CD4-positive, alpha-beta T cell treated with Interleukin-15 for 1 hour (primary cell): ENCODE results near the gene CHST9.

ENCODE experiments used
- DNase-seq: peaks from one replicate; pipeline ENCODE4 v3.0.0-alpha.2; 2020

The CHST9 gene

DNA sequence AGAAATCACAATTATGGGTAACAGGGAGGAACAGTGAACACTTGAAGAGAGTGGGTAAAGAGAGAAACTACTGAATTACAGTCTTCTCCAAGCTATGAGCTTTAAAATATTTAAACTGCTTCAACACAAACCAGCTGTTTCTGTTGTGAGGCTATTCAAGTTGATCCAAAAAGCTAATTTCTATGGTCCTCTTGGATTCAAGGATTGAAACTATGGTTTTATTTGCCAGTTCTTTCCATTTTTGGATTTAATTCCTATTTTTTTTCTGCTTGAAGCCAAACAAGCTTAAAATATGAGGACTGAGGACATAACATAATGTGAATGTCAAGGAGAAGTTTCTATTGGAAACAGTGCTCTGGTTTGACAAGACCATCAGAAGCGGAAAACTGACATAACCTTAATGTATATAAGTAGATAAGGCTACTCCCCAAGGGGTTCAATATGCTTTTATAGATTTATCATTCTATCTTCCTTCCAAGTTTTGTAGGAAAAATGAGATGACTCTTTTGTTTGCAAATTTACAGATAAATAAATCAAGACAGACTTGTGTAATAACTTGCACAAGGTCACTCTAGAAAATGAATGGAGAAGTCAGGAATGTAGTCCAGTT lies 258.9 kb downstream of the CHST9 start:
- no peak for DNase-seq

DNA sequence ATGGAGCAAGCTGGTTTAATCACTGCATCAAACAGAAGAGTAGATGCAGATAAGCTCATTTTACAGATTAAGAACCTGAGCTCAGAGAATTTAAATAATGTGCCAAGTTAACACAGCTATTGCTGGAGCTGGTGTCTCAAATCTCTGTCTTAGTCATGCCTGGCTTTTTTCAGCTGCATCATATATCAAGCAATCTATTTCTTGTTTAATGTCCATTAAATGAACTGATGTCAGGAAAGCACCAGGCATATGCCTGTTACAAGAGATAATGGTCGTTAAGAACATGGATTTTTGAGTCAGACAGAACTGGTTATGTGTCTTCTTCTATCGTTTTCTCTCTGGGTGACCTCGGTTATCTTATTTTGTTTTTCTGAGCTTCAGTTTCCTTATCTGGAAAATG lies 259.8 kb downstream of the CHST9 start:
- DNase-seq: no peak

DNA sequence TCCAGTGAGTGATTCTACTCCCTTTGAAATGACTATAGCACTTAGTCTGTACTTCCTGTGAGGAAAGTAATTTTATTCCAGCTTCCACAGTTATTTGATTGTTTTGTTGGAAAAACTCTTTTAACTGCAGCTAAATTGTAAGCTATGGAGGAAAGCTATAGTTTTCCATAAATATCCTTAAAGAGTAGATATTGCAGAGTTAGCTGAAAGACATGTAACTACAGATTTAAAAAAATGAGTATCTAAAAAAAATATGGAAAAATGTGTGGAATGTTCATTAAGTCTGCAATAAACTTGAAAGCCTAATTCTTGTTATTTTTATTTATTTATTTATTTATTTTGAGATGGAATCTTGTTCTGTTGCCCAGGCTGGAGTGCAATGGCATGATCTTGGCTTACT lies 262.8 kb downstream of the CHST9 start:
- DNase-seq: no peak

DNA sequence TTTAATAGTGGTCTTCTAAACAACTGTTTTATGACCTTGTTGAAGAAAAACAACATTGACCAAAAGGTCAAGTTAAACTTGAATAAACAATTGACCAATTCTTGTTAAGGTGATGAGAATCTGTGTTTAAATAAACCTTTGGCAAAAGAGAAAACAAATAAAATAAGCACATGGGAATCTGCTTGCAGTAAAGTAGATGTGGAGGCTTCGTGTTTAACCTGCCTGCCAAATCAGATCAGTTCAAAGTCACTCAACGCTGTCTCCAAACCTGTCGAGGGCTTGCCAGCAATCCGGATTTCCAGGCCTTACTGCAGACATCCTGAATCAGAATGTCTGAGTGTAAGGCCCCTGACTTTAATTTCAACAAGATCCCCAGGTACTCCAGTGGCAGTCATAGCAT lies 264.5 kb downstream of the CHST9 start:
- no peak for DNase-seq

DNA sequence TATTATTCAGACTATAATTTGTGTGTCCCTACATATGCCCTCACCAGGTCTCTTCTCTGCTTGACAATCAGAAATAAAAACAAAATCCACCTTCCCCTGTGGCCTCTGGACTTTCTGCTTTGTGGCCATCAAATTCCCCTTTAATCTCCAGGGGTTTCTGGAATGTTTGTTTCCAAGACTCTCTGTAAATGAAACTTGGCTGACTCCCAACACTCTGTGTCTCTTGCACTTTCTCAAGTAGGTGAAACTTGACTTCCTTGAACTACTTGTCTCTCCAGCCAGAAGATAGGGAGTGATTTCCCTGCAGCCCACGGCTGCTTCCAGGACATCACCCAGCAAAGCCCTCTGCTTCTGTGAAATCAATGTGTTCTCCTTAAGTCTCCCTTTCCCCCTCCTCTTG lies 265.5 kb downstream of the CHST9 start:
- no peak for DNase-seq

DNA sequence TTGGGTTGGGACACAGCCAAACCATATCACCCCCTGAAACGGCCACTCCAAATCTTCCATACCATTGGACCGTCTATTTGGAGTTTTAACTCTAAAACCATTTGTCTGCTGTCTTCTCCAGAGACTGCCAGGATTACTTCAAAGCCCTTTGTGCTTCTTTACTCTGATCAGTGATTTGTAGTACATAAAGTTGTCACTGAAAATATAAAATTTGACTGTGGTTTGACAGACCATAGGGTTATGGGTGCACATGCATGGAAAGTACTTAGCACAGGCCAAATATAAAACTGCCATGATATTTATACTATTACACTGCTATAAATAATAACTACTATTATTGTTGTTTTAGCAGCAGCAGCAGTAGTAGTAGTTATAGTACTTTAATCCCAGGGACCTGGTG lies 265.9 kb downstream of the CHST9 start:
- DNase-seq: no peak

DNA sequence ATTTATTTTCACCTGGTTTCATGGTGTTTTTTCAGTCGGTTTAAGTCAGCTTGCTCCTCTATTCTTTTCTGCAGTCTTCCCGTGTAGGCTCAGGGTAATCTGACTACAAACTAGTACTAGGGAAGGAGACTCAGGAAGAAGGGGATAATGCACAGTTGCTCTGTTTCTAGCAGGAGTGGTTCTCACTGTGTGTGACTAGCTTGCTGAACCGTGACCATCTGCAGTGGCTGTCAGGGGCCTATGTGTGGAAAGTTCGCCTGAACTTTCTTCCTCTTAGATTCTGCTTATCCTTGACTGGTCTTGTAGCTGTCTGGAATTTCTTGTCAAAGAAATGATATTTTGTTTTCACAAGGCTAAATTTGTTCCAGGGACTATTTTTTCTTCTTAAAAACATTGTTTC lies 273.3 kb downstream of the CHST9 start:
- DNase-seq: no peak

DNA sequence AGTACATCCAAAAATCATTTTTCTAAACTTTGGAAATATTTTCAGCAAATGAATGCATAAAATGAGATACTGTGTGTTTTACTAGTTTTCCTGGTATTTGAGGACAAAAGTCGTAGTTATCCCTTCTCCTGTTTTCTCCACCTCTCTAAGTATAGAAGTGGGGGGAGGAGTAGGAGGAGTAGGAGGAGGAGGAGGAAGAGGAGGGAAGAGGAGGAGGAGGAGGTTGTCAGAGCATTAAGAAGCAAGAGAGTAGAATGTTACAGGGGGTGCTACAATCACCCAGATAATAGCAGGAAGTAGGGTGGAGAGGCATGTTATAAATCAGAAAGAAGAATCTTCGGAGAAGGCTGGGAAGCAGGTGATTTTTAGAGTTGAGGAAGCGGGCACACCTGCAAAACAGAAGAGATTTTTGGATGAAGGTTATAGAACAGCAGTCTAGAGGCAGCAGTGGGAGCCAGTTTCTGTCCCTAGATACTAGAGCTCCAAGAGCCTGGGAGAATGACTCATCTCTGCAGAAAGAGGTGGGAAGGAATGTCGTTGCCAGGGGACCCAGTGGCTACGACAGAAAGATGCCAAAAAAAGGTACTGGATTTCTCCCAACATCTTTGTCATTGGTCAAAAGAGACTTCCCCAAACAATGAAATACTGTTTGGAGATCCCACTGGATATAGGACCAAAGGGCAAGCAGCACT lies 275.4 kb downstream of the CHST9 start:
- DNase-seq: no peak

DNA sequence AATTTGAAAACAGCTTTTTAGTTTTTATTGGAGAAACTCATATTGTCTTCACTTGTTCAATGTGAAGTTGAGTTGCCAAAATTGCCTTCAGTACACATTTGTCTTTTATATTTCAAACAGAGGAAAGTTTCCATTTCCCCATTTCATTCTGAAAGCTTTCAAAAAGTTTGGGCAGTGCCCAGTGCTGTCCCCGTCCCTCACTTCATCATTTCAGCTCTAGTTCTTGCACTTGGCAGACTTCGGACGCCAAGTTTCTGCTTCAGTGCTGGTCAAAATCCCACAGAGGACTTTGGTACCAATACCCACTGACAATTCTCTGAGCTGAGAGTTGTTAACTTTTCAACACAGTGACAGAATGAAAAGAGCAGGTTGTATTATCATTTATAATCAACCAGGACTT lies 276.2 kb downstream of the CHST9 start:
- DNase-seq: no peak

DNA sequence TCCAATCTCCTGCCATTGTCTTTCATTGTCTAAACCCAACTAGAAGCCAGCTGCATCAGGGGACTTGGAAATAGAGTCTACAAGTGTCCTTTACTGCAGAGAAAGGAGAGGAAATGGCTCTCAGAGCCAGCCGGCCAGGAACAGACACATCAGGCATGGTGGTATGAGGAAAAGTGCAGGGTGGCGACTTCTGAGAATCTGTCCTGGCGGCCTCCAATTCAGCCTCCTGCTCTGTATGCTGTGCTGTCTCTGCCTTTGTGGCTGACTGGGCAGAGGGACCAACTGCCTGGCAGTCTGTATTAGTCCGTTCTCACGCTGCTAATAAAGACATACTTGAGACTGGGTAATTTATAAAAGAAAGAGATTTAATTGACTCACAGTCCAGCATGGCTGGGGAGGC lies 282.8 kb downstream of the CHST9 start:
- DNase-seq: no peak

DNA sequence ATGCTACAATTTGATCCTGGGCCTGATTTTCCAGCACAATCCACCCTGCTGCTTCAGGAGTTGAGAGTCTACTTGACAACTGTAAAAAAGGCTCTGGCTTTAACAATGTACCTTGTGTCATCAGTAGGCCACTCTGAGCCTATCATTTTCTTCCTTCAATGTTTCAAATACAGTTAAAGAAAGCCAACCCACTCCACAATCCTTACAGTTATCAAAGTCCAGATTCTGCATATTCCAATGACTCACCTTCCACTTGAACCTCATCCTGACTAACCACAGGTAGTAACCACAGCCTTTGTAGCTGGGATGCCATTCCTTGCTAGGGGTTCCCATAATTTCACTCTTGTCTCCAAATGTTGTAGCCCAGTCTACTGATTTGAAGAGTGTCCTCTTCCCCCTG lies 284.1 kb downstream of the CHST9 start:
- DNase-seq: no peak

DNA sequence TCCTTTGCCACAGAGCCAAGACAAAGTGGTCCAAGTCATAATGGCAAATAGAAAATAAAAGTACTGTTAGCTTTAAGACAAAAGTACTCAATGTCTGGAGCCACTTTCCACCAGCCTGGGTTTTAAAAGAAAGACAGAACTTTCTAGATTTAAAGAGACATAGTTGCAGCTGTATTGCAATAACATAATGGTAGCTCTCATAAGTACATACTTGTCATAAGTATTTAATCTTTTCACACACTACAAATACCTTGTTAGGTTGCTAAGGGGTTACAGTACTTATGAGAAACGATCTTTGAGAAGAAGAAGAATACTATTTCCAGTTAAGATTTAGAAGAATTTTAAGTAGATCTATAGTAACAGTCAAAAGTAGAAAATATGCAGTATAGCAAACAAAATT lies 290.7 kb downstream of the CHST9 start:
- DNase-seq: no peak

DNA sequence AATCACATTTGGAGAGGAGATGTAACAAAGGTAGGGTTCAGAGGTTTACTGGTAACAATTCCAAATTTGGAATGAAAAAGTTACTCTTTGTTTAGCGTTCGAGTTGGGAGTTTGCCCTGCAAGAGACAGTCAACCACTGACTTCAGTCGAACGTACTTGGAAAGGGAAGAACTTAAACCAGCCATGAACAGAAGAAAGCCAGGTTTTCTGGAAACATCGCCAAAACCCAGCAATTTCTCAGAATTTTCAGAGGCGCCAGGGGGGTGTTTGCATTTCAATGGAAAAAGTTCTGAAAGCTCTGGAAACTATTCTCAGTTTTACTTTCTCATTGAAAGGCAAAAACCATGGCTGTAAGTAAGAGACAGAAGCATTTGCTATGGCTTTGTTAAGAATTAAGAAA lies 291.1 kb downstream of the CHST9 start:
- no peak for DNase-seq

DNA sequence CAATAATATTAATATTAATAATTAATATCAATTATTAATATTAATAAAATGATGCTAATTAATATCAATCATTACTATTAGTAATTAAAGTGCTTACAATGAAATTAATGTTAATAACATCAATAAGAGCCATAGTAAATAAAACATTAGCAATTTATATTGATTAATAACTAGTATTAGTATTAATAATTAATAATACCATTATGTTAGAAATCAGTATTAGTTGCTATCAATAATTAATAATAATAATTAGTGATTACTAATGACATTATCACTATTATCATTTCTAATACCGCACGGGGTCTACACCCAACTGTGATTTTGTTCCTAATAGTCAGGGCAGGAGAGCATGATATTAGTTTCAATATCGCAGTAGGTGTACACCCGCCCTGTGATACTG lies 296.8 kb downstream of the CHST9 start:
- no peak for DNase-seq

DNA sequence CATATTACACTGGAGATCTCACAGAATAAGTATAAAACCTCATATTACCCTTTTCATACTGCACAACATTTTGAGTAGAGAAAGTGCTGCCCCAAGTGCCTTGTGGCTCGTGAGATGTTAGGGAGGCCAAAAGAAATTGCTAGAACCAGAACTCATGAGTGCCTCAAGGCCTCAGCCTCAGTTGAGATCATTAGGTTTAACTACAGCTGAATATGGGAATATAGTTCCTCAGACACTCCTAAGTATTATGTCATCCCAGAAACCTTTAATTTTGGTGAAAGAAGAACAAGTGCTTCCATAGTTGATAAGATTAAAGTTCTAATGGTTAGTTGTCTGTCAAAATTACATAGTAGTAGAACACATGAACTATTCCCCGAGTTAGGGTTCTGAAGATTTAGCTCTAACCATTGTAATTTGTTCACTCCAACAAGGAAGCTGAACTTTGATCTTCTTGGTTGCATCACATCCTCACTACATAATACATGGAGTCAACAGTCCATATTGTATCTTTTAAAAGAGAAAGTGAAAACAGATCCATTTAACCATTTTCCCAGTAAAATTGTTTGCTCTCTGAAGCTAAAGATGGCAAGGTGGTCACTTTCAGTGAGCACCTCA lies 310.0 kb downstream of the CHST9 start:
- DNase-seq: no peak

DNA sequence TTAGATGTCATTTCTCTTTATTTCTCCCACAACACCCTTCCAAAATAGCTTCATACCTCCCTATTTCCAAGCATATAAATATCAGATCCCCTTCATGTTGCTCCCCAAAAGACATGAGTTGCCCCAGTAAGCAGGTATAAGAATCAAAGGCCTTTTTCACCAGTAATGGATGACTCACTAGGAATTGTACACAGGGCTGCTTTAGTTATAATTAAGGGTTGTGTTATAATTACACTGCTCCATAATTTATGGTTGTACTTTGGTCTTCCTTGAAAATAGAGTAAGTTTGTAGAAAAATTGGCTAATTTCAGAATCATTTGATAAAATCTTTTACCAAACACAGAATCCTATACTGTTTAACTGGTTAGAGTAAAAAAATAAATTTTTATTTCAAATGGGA lies 310.8 kb downstream of the CHST9 start:
- DNase-seq: no peak

DNA sequence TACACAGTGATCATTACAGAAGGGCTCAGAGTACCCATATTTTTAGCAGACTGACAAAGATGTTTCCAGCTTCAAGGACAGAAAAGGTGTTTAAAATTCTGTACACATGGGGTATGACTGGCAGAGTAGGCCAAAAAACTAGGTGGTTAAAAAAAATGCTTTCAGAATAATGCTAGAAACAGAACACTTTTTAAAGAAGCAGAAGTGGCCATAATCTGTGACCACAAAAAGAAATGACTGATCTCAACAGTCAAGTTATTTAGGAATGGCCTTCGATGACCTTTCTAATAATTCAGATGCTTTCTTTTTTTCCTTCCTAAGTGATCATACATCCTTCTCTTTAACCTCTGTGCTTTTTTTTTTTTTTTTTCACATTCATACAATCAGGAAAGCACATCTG lies 315.5 kb downstream of the CHST9 start:
- no peak for DNase-seq

DNA sequence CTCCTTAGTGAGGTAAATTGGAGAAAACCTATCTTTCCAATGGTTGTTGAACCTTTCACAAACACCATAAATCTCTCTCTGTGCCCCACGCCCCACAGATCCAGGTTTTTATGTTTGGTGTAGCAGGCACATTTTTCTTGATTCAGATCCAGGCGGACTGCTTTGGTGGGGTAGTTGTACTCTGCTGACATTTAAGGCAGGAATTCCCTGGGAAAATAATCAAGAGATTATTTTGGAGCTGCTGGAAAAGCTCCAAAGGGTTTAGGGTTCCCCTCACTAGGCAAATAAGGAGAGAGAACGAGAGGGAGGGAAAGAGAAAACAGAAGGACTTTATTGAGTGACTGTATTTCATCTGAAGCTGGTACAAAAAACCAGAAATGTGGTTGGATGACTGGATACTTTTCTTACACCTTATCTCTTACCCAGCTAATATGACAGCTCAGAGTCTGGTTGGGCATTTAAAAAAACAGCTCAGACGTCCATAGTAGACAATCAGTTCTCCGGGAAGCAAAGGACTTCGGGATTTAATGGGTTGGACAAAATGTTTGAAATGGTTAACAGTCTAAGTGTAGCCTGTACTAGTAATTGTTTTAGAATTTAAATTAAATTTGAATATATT lies 316.0 kb downstream of the CHST9 start:
- no peak for DNase-seq

DNA sequence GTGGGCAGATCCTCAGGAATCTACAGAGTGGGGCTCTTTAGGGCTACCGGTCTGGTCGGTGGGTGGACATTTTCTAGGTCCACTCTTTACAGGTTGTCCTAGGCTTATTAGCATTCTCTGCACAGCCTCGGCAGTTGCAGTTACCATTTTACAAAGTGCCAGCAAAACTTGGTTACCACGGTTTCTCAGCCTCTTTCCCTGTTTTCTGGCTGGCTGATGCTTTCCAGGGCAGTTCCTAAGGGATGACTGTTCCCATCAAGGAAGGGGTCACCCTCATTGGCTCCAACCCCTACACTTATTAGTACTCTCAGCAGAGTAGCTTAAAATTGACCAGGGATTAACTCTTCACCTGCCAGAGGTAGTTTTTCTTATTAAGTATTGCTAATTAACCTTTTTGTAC lies 317.6 kb downstream of the CHST9 start:
- DNase-seq: no peak

DNA sequence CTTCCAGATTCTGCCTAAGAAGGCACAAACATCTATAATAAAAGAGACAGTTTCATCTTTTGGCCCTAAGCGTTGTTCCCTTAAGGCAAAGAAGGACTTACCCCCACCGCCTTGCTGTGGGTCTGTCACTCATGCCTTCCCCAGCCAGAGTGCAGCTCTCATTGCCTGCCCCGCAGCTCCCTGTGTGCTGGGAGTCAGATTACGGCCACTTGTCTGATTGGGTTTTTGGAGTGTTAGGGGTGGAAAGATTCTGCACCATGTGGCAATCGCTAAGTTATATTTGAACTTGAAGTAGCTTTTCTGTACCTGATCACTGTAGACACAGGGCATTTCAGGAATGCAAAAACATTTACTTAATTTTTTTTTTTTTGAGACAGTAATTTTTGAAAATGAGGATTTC lies 319.6 kb downstream of the CHST9 start, which contains the start of gene AQP4:
AQP4 (minus strand) TSS at position 151 of the 400 bp plus-strand sequence; CDS start at position 133, 18 bp downstream.
- DNase-seq: no peak

DNA sequence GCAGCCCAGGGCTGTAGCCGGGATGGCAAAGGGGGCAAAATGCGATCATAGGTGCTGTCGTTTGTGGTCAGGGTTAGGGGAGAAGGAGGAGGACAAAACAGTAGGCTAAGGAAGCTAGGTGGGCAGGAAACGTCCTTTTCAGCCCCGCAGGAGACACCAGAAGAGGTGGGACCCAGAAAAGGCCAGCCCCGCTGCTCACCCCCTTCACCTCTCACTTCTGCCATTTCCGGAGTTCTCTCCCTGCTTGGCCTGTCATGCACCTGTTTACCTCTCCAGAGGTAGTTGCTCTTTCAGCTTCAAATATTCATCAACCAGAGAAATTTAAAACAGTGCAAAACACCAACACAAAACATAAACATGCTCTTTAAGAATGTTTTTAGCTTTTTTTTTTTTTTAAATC lies 320.4 kb downstream of the CHST9 start:
- DNase-seq: no peak

DNA sequence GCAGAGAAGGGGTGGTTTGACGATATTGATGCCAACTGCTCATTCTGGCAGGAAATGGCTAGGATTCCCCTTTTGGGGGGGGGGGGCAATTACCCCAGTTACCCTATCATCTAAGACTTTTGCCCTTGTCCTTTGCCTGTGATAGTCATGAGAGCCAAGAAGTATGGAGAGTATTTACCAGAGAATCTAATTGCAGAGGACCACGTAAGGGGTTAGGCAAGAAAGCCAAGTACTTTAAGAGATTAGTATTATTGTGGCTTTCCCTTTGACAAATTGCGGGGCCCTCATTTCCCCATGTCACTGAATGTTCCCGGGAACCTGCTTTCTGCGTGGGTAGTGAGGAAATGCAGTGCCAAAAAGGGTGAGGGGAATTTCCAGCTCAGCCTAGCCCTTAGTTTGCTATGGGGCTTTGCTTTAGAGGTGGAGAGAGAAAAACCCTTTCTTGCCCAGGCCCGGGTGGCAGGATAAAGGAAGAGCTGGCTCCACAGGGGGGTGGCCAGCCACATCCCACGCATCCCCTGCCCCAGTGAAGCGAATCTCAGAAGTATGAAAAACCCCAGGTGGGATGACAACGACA lies 321.1 kb downstream of the CHST9 start:
- no peak for DNase-seq

DNA sequence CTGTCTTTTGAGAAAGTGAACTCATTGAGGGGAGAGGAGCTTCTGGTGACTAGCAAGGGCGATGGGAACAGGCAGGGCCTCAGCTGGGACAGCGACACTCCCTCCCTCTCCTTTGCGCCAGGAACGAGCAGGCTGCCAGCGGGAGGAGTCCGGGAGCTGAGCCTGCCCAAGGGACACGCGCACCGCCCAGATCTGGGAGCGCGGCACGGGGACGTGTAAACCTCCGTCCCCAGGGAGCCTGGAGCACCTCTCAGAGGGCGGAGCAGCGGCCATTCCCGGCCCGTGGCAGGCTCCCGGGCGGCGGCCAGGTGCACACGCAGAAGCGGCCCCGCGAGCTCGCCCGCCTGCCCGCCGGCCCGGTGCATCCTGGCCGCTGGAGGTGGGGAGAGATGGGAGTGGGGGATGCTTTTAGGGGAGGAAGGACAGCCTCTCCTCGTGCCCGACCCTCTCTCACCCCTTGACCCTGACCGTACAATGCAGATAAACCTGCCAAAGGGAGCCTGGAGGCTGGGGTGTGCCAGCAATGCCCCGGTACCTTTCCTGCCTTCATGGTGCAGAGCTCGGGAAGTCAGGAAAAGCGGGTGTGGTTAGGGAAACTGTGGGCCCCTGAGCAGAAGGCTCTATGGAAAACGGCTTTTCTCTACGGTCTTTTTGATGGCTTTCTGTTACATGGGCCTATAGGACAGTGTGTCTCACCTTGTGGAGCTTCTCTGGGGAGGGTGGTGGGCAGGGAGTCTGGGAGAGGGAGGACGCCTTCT lies 321.8 kb downstream of the CHST9 start:
- DNase-seq: no peak
